ENCODE data around the gene ARHGDIB. TPM values are rescaled to one million over a fixed set of nuclear protein-coding genes. Genes with fewer than 3 reads are reported as not detected.

The ARHGDIB gene
- 1,168 TPM for polyA plus RNA-seq (2013)

- Histone ChIP-seq H3K27ac (ENCODE audit: insufficient read depth in 1 of 2, low read depth in 1 of 2, low read length in 2 of 2, poor library complexity in 1 of 2, severe bottlenecking in 2 of 2) (peak within 1 kb of the TSS; percentile 89 to 94), H3K4me1 (ENCODE audit: control extremely low read depth in 1 of 4, control insufficient read depth in 4 of 4, insufficient read depth in 4 of 4, low read length in 3 of 4) (peaks cover 55 to 90% (median 72%) of the 10 kb centered on the region in 4 experiments), H3K36me3 (ENCODE audit: control insufficient read depth in 4 of 4, insufficient read depth in 4 of 4, low read length in 3 of 4) (peaks cover 0 to 27% (median under 1%) of the 10 kb centered on the region in 4 experiments), H3K27me3 (replicated peaks in 2 of 5; ENCODE audit: control insufficient read depth in 4 of 5, insufficient read depth in 5 of 5, low read length in 4 of 5) (no peaks in the 10 kb centered on the region), H3K9me3 (ENCODE audit: control extremely low read depth in 1 of 5, control insufficient read depth in 4 of 5, insufficient read depth in 2 of 5, low read depth in 1 of 5, low read length in 4 of 5) (no peaks in the 10 kb centered on the region), H3K4me3 (ENCODE audit: control insufficient read depth in 1 of 7, extremely low read depth in 1 of 7, insufficient read depth in 4 of 7, low read depth in 2 of 7, low read length in 6 of 7) (peak within 1 kb of the TSS; percentile 85 to 96 (median 92))
- 0% methylated on average over 5 of the region's 14 CpGs for WGBS (ENCODE audit: insufficient coverage)
- peak; percentile 92 to 97 (median 94) for DNase-seq
- ChIA-PET CTCF (interaction anchor here (0.7 to 1.3 kb wide), 5 partner anchors 13 to 39 kb away, joined by 3 to 5 read pairs (median 3); partner anchors contain the start of gene ERP27), POLR2A (interaction anchor here (0.5 to 2.3 kb wide), 4 partner anchors 12 to 102 kb away, joined by 3 to 10 read pairs (median 5); no protein-coding TSS in a partner anchor)
Observed at GRCh38 chr12:14961466-14962152, at the start of gene ARHGDIB. ARHGDIB (minus strand) TSS chr12:14961601; CDS start chr12:14950712, 10,889 bp downstream.

DNA sequence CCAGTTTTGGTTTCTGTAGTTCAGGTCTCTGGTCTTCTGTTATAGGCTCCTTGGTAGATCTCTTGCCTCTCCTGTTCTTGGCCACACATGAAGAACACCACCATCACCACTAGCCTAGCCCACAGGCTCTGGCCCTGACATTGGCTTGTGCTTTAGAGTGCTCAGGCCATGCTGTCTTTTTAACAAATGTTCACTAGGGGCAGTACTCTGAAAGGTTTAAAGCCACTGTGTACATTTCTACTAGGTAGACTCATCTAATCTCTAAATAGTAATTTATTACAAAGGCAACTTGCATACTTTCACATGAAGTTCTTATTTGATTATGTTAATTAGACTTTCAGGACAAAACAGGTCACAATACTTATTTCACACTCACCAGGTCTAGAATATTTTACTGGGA, 49.8 kb upstream of the ARHGDIB start:
- CTCF ChIA-PET, result interaction anchor here (1.0 kb wide), 1 partner anchor 8 kb away, joined by 4 read pairs; no protein-coding TSS in a partner anchor

GRCh38 chr12:15007551-15007950, 46.1 kb upstream of the ARHGDIB start:
- Histone ChIP-seq H3K27ac (ENCODE audit: insufficient read depth in 1 of 2, low read depth in 1 of 2, low read length in 2 of 2, poor library complexity in 1 of 2, severe bottlenecking in 2 of 2) (no peak overlapping the region), H3K4me1 (ENCODE audit: control extremely low read depth in 1 of 4, control insufficient read depth in 4 of 4, insufficient read depth in 4 of 4, low read length in 3 of 4) (no peaks in the 10 kb centered on the region), H3K4me3 (ENCODE audit: control insufficient read depth in 1 of 7, extremely low read depth in 1 of 7, insufficient read depth in 4 of 7, low read depth in 2 of 7, low read length in 6 of 7) (no peak overlapping the region), H3K9me3 (ENCODE audit: control extremely low read depth in 1 of 5, control insufficient read depth in 4 of 5, insufficient read depth in 2 of 5, low read depth in 1 of 5, low read length in 4 of 5) (peaks cover 0 to 2% (median 0%) of the 10 kb centered on the region in 5 experiments), H3K27me3 (replicated peaks in 2 of 5; ENCODE audit: control insufficient read depth in 4 of 5, insufficient read depth in 5 of 5, low read length in 4 of 5) (peaks cover 0 to 7% (median 0%) of the 10 kb centered on the region in 5 experiments), H3K36me3 (ENCODE audit: control insufficient read depth in 4 of 4, insufficient read depth in 4 of 4, low read length in 3 of 4) (no peaks in the 10 kb centered on the region)
- no peak for DNase-seq
- CTCF ChIA-PET, result interaction anchor here (0.6 to 1.0 kb wide), 2 partner anchors 11 to 539 kb away, joined by 3 read pairs; no protein-coding TSS in a partner anchor
- POLR2A ChIA-PET, result interaction anchor here (0.7 kb wide), 1 partner anchor 11 kb away, joined by 3 read pairs; no protein-coding TSS in a partner anchor
- WGBS (ENCODE audit: insufficient coverage), result 100% methylated on average over 1 of the region's 3 CpGs

More for the DNA sequence above, 49.8 kb upstream of the ARHGDIB start:
- Histone ChIP-seq H3K36me3 (ENCODE audit: control insufficient read depth in 4 of 4, insufficient read depth in 4 of 4, low read length in 3 of 4) (no peaks in the 10 kb centered on the region), H3K4me1 (ENCODE audit: control extremely low read depth in 1 of 4, control insufficient read depth in 4 of 4, insufficient read depth in 4 of 4, low read length in 3 of 4) (no peaks in the 10 kb centered on the region), H3K27ac (ENCODE audit: insufficient read depth in 1 of 2, low read depth in 1 of 2, low read length in 2 of 2, poor library complexity in 1 of 2, severe bottlenecking in 2 of 2) (no peak overlapping the region), H3K27me3 (replicated peaks in 2 of 5; ENCODE audit: control insufficient read depth in 4 of 5, insufficient read depth in 5 of 5, low read length in 4 of 5) (peaks cover 0 to 1% (median 0%) of the 10 kb centered on the region in 5 experiments), H3K9me3 (ENCODE audit: control extremely low read depth in 1 of 5, control insufficient read depth in 4 of 5, insufficient read depth in 2 of 5, low read depth in 1 of 5, low read length in 4 of 5) (peaks cover 0 to 2% (median 0%) of the 10 kb centered on the region in 5 experiments), H3K4me3 (ENCODE audit: control insufficient read depth in 1 of 7, extremely low read depth in 1 of 7, insufficient read depth in 4 of 7, low read depth in 2 of 7, low read length in 6 of 7) (no peak overlapping the region)
- DNase-seq, result no peak
- POLR2A ChIA-PET, result no interaction called here

GRCh38 chr12:15005064-15005463, 43.7 kb upstream of the ARHGDIB start:
- ChIA-PET POLR2A (no interaction called here), CTCF (no interaction called here)
- H3K36me3 ChIP-seq (ENCODE audit: control insufficient read depth in 4 of 4, insufficient read depth in 4 of 4, low read length in 3 of 4), result no peaks in the 10 kb centered on the region
- no peaks in the 10 kb centered on the region for H3K4me1 ChIP-seq (ENCODE audit: control extremely low read depth in 1 of 4, control insufficient read depth in 4 of 4, insufficient read depth in 4 of 4, low read length in 3 of 4)
- DNase-seq, result no peak
- no peak overlapping the region for H3K4me3 ChIP-seq (ENCODE audit: control insufficient read depth in 1 of 7, extremely low read depth in 1 of 7, insufficient read depth in 4 of 7, low read depth in 2 of 7, low read length in 6 of 7)
- peaks cover 0 to 2% (median 0%) of the 10 kb centered on the region in 5 experiments for H3K9me3 ChIP-seq (ENCODE audit: control extremely low read depth in 1 of 5, control insufficient read depth in 4 of 5, insufficient read depth in 2 of 5, low read depth in 1 of 5, low read length in 4 of 5)
- no peak overlapping the region for H3K27ac ChIP-seq (ENCODE audit: insufficient read depth in 1 of 2, low read depth in 1 of 2, low read length in 2 of 2, poor library complexity in 1 of 2, severe bottlenecking in 2 of 2)
- H3K27me3 ChIP-seq (replicated peaks in 2 of 5; ENCODE audit: control insufficient read depth in 4 of 5, insufficient read depth in 5 of 5, low read length in 4 of 5), result peaks cover 0 to 14% (median under 1%) of the 10 kb centered on the region in 5 experiments

GRCh38 chr12:15004421-15004820, 43.0 kb upstream of the ARHGDIB start:
- Histone ChIP-seq H3K27ac (ENCODE audit: insufficient read depth in 1 of 2, low read depth in 1 of 2, low read length in 2 of 2, poor library complexity in 1 of 2, severe bottlenecking in 2 of 2) (no peak overlapping the region), H3K9me3 (ENCODE audit: control extremely low read depth in 1 of 5, control insufficient read depth in 4 of 5, insufficient read depth in 2 of 5, low read depth in 1 of 5, low read length in 4 of 5) (peaks cover 0 to under 1% (median 0%) of the 10 kb centered on the region in 5 experiments), H3K36me3 (ENCODE audit: control insufficient read depth in 4 of 4, insufficient read depth in 4 of 4, low read length in 3 of 4) (no peaks in the 10 kb centered on the region), H3K27me3 (replicated peaks in 2 of 5; ENCODE audit: control insufficient read depth in 4 of 5, insufficient read depth in 5 of 5, low read length in 4 of 5) (peaks cover 0 to 14% (median 2%) of the 10 kb centered on the region in 5 experiments), H3K4me3 (ENCODE audit: control insufficient read depth in 1 of 7, extremely low read depth in 1 of 7, insufficient read depth in 4 of 7, low read depth in 2 of 7, low read length in 6 of 7) (no peak overlapping the region), H3K4me1 (ENCODE audit: control extremely low read depth in 1 of 4, control insufficient read depth in 4 of 4, insufficient read depth in 4 of 4, low read length in 3 of 4) (no peaks in the 10 kb centered on the region)
- ChIA-PET CTCF (no interaction called here), POLR2A (no interaction called here)
- 100% methylated on average over 1 of the region's 2 CpGs for WGBS (ENCODE audit: insufficient coverage)
- DNase-seq, result no peak

DNA sequence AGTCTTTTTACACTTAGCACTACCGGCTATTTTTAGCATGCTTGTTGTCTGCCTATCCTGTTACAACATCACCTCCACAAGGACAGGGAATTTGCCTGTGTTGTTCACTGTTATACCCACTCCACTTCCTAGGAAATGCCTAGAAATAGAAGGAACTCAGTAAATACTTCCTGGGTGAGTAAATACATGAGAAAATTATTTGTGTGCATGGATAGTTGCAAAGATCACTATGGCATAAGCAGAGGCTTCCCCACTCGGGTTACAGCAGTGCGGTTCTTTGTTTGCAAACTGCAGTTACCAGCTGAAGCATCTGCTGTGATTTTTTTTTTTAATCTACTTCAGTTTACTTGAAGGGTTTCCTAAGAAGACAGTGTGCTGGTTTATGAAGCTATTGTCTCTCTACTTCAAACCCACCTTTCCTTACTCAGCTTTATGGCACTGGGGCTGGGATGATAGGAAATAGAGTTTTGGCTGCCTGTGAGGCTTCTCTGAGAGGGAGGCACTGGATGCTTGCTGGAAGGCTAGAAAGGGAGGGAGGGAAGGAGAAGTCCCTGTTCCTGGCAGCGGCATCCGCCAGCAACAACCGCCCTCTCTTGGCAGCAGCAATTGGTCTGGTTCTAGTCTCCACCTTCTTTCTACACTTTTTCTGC, 40.5 kb upstream of the ARHGDIB start:
- POLR2A ChIA-PET, result no interaction called here
- Histone ChIP-seq H3K27me3 (replicated peaks in 2 of 5; ENCODE audit: control insufficient read depth in 4 of 5, insufficient read depth in 5 of 5, low read length in 4 of 5) (peaks cover 0 to 14% (median 4%) of the 10 kb centered on the region in 5 experiments), H3K36me3 (ENCODE audit: control insufficient read depth in 4 of 4, insufficient read depth in 4 of 4, low read length in 3 of 4) (no peaks in the 10 kb centered on the region), H3K9me3 (ENCODE audit: control extremely low read depth in 1 of 5, control insufficient read depth in 4 of 5, insufficient read depth in 2 of 5, low read depth in 1 of 5, low read length in 4 of 5) (no peaks in the 10 kb centered on the region), H3K4me3 (ENCODE audit: control insufficient read depth in 1 of 7, extremely low read depth in 1 of 7, insufficient read depth in 4 of 7, low read depth in 2 of 7, low read length in 6 of 7) (no peak overlapping the region), H3K27ac (ENCODE audit: insufficient read depth in 1 of 2, low read depth in 1 of 2, low read length in 2 of 2, poor library complexity in 1 of 2, severe bottlenecking in 2 of 2) (no peak overlapping the region), H3K4me1 (ENCODE audit: control extremely low read depth in 1 of 4, control insufficient read depth in 4 of 4, insufficient read depth in 4 of 4, low read length in 3 of 4) (no peaks in the 10 kb centered on the region)
- no peak for DNase-seq
- CTCF ChIA-PET, result interaction anchor here (1.4 kb wide), 1 partner anchor 40 kb away, joined by 3 read pairs; no protein-coding TSS in a partner anchor
- WGBS (ENCODE audit: insufficient coverage), result 38% methylated on average over 5 of the region's 6 CpGs
